Measurements from ENCODE around the gene ZNF469. TPM values are rescaled to one million over a fixed set of nuclear protein-coding genes. Genes with fewer than 3 reads are reported as not detected.

The ZNF469 gene
- total RNA-seq, 1 experiment from 2014 or later, result 2.9 TPM

DNA sequence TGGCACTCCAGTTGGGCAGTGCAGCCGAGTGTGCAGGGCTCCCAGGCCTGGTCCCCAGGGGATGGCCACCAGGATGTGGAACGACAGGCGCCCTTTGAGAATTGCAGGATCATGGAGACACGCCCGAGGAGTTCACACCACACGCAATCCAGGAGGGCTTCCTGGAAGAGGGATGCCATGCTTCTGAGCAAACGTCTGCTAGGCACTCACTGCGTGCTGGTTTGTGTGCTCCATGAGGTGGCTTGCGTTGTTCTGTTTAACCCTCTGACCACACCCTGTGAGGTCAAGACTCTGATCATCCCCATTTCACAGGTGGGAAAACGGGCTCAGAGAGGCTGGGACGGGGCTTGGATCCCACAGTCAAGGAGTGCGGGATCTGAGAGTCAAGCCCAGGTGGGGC lies 37.7 kb downstream of the ZNF469 start:
- no peak for DNase-seq (ENCODE audit: extremely low read depth, low read depth)

DNA sequence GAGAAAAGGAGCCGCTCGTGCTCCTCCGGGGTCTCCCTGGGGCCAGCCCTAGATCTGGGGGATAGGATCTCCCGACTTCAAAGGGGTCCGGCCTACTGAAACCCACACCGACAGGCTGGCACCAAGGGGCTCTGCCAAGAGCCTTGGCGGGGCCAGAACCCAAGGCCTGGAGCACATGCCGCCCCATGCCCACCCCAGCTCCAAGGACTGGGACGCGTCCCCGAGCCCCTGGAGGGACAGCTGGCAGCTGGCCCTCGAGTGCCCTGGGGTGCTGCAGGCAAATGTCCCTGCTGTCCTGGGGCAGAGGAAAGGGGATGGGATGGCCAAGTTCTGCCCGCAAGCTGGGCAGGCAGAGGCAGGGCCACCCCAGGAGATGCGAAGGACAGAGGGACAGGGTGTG lies 38.5 kb downstream of the ZNF469 start:
- DNase-seq (ENCODE audit: extremely low read depth, low read depth), result no peak

DNA sequence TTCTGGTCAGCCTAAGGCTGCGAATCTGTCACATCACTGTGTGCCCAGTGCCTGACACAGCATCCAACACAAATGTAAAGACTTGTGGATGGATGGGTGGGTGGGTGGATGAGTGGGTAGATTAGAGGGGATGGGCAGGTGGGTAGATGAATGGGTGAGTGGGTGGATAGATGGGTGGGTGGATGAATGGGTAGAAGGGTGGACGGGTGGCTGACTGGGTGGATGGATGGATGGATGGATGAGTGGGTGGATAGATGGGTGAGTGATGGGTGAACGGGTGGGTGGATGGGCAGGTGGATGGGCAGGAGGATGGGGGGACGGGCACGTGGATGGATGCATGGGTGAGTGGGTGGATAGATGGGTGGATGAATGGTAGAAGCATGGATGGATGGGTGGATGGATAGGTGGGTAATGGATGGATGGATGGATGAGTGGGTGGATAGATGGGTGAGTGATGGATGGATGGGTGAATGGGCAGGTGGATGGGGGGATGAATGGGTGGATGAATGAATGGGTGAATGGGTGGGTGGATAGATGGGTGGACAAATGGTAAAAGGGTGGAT lies 39.2 kb downstream of the ZNF469 start:
- no peak for DNase-seq (ENCODE audit: extremely low read depth, low read depth)

DNA sequence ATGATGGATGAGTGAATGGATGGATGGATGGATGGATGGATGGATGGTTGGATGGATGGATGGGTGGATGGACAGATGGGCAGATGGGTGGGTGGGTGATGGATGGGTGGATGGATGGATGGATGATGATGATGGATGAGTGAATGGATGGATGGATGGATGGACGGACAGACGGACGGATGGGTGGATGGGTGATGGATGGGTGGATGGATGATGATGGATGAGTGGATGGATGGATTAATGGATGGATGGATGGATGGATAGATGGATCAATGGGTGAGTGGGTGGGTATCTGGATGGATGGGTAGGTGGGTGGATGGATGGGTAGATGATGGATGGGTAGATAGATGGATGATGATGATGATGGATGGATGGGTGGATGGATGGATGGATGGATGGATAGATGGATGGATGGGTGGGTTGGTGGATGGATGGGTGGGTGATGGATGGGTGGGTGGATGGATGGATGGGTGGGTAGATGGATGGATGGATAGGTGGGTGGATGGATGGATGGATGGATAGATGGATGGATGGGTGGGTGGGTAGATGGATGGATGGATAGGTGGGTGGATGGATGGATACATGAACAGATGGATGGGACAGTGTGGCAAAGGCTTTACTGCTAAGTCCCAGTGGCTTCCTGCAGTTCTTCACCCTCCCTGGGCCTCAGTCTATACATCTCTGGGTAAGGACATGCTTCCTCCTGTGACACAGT lies 40.1 kb downstream of the ZNF469 start:
- no peak for DNase-seq (ENCODE audit: extremely low read depth, low read depth)

DNA sequence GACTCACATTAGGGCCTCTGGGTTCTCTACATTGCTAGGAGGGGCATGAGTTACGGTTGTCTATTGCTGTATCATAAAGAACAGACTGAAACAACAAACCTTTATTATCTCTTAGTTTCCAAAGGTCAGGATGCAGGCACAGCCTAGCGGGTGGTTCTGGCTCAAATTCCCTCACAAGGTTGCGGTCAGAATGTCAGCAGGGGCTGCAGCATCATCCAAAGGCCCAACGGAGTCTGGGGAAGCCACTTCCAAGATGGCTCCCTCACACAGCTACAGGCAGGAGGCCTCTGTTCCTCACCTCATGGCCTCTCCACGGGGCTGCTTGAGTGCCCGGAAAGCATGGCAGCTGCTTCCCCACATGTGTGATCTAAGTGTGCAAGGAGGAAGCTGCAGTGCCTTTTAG lies 40.7 kb downstream of the ZNF469 start:
- no peak for DNase-seq (ENCODE audit: extremely low read depth, low read depth)

DNA sequence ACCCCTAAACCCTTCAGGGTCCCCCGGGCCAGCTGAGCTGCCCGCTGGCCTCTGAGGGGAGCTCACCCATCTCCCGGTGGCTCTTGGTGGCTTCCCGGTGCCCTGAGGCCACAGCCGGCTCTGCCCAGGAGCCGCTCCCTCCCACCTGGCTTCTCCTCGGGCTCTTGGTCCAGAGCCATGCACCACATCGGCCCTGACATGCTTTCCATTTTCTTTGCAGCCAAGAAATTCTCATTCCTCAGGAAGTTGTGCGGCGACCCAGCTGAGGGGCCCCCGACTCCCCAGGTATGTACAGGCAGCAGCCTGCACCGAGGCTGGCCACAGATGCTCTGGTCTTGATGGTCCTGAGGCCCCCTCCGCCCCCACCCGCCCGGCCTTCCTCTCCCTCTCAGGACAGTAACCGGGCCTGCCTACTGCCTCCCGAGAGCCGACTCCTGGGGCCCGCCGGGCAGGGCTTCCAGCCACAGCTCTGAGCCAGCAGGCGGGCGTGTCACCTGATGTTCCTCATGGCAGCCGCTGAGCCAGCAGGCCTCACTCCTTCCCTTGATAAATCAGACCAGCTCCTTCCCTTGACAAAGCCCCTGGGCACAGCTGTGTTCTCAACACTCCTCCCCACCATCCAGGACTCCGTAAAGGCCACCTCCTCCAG lies 42.0 kb downstream of the ZNF469 start:
- no peak for DNase-seq (ENCODE audit: extremely low read depth, low read depth)

DNA sequence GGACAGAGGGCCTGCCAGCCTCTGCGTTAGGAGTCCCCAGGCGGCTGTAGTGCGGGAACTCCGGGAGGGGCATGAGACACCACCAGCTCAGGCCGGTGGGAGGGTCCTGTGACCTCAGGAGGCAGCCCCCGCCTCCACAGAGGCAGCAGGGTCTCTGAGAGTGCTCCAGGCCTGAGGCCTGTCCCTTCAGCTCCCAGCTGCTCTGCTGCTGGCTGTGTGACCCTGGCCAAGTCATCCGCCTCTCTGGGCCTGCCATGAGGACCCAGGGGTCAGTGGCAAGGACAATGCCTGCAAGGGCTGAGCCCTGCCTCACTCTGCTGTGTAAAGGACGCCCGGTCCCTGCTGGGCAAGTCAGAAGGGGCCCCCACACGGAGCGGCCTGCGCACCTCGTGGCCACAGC lies 43.3 kb downstream of the ZNF469 start:
- no peak for DNase-seq (ENCODE audit: extremely low read depth, low read depth)

DNA sequence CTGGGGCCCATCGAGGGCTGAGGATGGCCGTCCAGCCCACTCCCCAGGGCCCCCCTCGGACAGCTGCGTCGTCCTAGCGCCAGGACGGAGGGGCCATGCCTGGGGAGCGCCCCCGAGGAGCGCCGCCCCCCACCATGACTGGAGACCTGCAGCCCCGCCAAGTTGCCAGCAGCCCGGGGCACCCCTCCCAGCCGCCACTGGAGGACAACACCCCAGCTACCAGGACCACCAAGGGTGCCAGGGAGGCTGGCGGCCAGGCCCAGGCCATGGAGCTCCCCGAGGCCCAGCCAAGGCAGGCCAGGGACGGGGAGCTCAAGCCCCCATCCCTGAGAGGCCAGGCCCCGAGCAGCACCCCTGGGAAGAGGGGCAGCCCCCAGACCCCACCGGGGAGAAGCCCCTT lies 44.6 kb downstream of the ZNF469 start:
- DNase-seq (ENCODE audit: extremely low read depth, low read depth), result no peak

DNA sequence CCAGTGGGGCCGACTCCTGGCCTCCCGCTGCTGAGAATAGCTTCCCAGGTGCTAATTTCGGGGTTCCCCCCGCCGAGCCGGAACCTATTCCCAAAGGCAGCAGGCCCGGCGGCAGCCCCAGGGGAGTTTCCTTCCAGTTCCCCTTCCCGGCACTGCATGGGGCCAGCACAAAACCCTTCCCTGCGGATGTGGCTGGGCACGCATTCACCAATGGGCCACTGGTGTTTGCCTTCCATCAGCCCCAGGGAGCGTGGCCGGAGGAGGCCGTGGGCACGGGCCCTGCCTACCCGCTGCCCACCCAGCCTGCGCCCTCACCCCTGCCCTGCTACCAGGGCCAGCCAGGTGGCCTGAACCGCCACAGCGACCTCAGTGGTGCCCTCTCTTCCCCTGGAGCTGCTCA lies 45.4 kb downstream of the ZNF469 start:
- no peak for DNase-seq (ENCODE audit: extremely low read depth, low read depth)

DNA sequence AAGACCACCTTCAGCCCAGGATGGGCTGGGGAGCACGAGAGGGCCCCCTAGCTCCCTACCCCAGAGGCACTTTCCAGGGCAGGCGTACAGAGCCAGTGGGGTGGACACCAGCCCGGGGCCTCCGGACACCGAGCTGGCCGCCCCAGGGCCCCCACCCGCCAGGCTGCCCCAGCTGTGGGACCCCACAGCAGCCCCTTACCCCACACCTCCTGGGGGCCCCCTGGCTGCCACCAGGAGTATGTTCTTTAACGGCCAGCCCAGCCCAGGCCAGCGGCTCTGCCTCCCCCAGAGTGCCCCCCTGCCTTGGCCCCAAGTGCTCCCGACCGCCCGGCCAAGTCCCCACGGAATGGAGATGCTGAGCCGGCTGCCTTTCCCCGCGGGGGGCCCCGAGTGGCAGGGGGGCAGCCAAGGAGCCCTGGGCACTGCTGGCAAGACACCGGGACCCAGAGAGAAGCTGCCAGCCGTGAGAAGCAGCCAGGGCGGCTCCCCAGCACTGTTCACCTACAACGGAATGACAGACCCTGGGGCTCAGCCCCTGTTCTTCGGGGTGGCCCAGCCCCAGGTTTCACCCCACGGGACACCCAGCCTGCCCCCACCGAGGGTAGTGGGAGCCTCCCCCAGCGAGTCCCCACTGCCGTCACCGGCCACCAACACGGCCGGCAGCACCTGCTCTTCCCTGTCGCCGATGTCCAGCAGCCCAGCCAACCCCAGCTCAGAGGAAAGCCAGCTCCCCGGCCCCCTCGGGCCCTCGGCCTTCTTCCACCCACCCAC lies 46.0 kb downstream of the ZNF469 start:
- DNase-seq (ENCODE audit: extremely low read depth, low read depth), result no peak

DNA sequence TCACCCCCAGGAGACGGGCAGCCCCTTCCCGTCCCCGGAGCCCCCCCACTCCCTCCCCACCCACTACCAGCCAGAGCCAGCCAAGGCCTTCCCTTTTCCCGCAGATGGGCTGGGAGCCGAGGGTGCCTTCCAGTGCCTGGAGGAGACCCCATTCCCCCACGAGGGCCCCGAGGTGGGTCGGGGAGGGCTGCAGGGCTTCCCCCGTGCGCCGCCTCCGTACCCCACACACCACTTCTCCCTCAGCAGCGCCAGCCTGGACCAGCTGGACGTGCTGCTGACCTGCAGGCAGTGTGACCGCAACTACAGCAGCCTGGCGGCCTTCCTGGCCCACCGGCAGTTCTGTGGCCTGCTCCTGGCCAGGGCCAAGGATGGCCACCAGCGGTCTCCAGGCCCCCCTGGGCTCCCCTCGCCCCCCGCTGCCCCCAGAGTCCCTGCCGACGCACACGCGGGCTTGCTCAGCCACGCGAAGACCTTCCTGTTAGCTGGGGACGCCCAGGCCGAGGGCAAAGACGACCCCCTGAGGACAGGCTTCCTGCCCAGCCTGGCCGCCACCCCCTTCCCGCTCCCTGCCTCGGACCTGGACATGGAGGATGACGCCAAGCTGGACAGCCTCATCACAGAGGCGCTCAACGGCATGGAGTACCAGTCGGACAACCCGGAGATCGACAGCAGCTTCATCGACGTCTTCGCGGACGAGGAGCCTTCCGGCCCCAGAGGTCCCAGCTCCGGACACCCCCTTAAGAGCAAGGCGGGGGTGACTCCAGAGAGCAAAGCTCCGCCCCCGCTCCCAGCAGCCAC lies 46.8 kb downstream of the ZNF469 start:
- DNase-seq (ENCODE audit: extremely low read depth, low read depth), result no peak

DNA sequence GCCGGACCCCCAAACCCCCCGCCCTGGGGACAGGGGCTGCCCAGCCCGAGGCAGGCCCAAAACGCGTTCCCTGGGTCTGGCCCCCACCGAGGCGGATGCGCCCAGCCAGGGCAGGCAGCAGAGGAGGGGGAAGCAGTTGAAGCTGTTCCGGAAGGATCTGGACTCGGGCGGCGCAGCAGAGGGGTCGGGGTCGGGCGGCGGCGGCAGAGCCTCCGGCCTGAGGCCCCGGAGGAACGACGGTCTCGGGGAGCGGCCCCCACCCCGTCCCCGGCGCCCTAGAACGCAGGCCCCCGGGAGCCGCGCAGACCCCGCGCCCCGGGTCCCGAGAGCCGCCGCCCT lies 47.4 kb downstream of the ZNF469 start:
- no peak for DNase-seq (ENCODE audit: extremely low read depth, low read depth)

DNA sequence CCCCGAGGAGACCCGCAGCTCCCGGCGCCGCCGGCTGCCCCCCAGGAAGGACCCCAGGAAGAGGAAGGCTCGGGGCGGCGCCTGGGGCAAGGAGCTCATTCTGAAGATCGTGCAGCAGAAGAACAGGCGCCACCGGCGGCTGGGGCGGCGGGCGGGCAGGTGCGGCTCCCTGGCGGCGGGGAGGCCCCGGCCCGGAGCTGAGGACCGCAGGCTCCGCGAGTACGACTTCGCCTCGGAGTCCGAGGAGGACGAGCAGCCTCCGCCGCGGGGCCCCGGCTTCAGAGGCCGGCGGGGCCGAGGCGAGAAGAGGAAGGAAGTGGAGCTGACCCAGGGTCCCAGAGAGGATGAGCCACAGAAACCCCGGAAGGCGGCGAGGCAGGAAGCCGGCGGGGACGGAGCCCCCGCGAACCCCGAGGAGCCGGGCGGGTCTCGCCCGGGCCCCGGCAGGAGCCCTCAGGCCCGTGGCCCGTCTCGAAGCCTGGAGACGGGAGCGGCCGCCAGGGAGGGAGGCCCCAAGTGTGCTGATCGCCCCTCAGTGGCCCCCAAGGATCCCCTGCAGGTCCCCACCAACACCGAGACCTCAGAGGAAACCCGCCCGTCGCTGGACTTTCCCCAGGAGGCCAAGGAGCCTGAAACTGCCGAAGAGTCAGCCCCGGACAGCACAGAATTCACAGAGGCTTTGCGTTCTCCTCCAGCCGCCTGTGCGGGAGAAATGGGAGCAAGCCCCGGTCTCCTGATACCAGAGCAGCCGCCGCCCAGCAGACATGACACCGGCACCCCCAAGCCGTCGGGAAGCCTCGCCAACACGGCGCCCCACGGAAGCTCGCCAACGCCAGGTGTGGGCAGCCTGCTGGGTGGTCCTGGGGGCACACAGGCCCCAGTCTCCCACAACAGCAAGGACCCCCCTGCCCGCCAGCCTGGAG lies 48.0 kb downstream of the ZNF469 start:
- DNase-seq (ENCODE audit: extremely low read depth, low read depth), result no peak

DNA sequence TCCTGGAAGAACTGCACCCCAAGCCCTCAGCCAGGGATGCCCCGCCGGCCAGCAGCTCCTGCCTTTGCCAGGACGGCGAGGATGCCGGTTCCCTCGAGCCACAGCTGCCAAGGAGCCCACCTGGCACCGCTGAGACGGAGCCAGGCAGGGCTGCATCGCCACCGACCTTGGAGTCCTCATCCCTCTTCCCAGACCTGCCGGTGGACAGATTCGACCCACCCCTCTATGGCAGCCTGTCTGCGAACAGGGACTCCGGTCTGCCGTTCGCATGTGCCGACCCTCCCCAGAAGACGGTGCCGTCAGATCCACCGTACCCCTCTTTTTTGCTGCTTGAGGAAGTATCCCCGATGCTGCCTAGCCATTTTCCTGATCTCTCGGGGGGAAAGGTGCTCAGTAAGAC lies 48.9 kb downstream of the ZNF469 start:
- no peak for DNase-seq (ENCODE audit: extremely low read depth, low read depth)

DNA sequence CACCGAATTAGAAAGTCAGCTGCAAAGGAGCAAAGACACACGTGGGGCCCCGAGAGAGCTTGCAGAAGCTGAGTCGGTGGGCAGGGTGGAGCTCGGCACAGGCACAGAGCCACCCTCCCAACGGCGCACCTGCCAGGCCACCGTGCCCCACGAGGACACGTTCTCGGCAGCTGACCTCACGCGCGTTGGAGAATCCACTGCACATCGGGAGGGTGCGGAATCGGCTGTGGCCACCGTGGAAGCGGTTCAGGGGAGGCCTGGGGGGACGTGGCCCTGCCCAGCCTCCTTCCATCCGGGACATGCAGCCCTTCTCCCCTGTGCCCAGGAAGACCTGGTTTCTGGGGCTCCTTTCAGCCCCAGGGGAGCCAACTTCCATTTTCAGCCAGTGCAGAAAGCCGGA lies 49.4 kb downstream of the ZNF469 start:
- no peak for DNase-seq (ENCODE audit: extremely low read depth, low read depth)

Other genes starting within 250 kb of the ZNF469 start
- gene ZFPM1, start 70.3 kb downstream of the ZNF469 start, total RNA-seq (2014; rRNA removed; shearing (Covaris generic)), result 0.67 and 0.95 TPM in 2 replicates
- gene ZC3H18, start 187.4 kb downstream of the ZNF469 start, total RNA-seq (2014; rRNA removed; shearing (Covaris generic)), result 12.8 and 13.6 TPM in 2 replicates